H1 (cell line): ENCODE data around the gene TTC21A. TPM values are rescaled to one million over a fixed set of nuclear protein-coding genes. Genes with fewer than 3 reads are reported as not detected.

Source experiments
- CTCF ChIA-PET: fragments of 300-600 bp; sonication (Branson Sonifier 250); formaldehyde crosslinking; loops from one replicate; lab custom pipeline; 2021; ENCODE audit not compliant: partially characterized antibody; lab: Charles Lee
- POLR2A ChIA-PET: fragments of 300-600 bp; sonication (Branson Sonifier 250); formaldehyde crosslinking; loops from one replicate; lab custom pipeline; 2021; ENCODE audit warnings: inconsistent platforms; ENCODE audit not compliant: partially characterized antibody; lab: Charles Lee
- DNase-seq, 2 experiments: peaks; one replicate each; pipeline versions ENCODE4 v3.0.0 to v3.0.0-alpha.2; 2010 to 2022; ENCODE audit warnings: low spot score in 2 of 2, low read depth in 1 of 2, mixed read lengths in 1 of 2
- FAIRE-seq: peaks from 2 replicates; lab custom pipeline; 2011; peaks lifted over from hg19 to GRCh38; lab: Jason Lieb, UNC
- H2AFZ ChIP-seq: 2 replicates; pipeline ENCODE4 v1.8.1; 2012; ENCODE audit warnings: low read length, inconsistent platforms
- H2AK5ac ChIP-seq: 2 replicates; pipeline ENCODE4 v1.6.1; 2013; ENCODE audit warnings: low read depth, low read length
- H2BK120ac ChIP-seq: replicated peaks from 2 replicates; pipeline ENCODE3; 2013; ENCODE audit warnings: low read depth, low read length, inconsistent platforms
- H2BK12ac ChIP-seq: 2 replicates; pipeline ENCODE4 v1.6.1; 2013; ENCODE audit warnings: low read depth, low read length
- H2BK15ac ChIP-seq: 2 replicates; pipeline ENCODE4 v1.6.1; 2013; ENCODE audit warnings: low read length
- H2BK20ac ChIP-seq: 2 replicates; pipeline ENCODE4 v1.6.1; 2013; ENCODE audit warnings: low read length
- H2BK5ac ChIP-seq: 2 replicates; pipeline ENCODE4 v1.6.1; 2013; ENCODE audit warnings: low read depth, low read length
- H3K14ac ChIP-seq: 2 replicates; pipeline ENCODE4 v1.6.1; 2013; ENCODE audit warnings: inconsistent platforms; ENCODE audit not compliant: insufficient read length
- H3K18ac ChIP-seq: 2 replicates; pipeline ENCODE4 v1.6.1; 2013; ENCODE audit warnings: low read length; ENCODE audit errors: extremely low read depth
- H3K23ac ChIP-seq: 2 replicates; pipeline ENCODE4 v1.6.1; 2013; ENCODE audit warnings: inconsistent platforms; ENCODE audit not compliant: insufficient read length
- H3K23me2 ChIP-seq: 2 replicates; pipeline ENCODE4 v1.6.1; 2013; ENCODE audit warnings: low read depth, low read length
- H3K27ac ChIP-seq: 2 replicates; pipeline ENCODE4 v1.6.1; 2011; ENCODE audit warnings: low read depth, low read length, inconsistent platforms
- H3K27me3 ChIP-seq, 4 experiments: replicated peaks in 1 of 4; 1 replicate in 1 of 4; 2 replicates in 3 of 4; pipeline versions ENCODE4 v1.6.1 to v1.8.1; 2011 to 2013; ENCODE audit warnings: low read length in 3 of 4, mild to moderate bottlenecking in 3 of 4, inconsistent platforms in 2 of 4, mixed read lengths in 2 of 4, moderate library complexity in 1 of 4; ENCODE audit not compliant: control insufficient read depth in 3 of 4, insufficient read depth in 3 of 4; ENCODE audit errors: extremely low read depth in 1 of 4
- H3K36me3 ChIP-seq, 4 experiments: 2 replicates each; pipeline versions ENCODE4 v1.6.1 to v1.8.1; 2011 to 2013; ENCODE audit warnings: mild to moderate bottlenecking in 4 of 4, low read length in 3 of 4, moderate library complexity in 2 of 4, control low read depth in 1 of 4, inconsistent platforms in 1 of 4; ENCODE audit not compliant: insufficient read depth in 4 of 4, control insufficient read depth in 2 of 4
- H3K4ac ChIP-seq: replicated peaks from 2 replicates; pipeline ENCODE3; 2013; ENCODE audit warnings: low read length, low read depth, mixed read lengths, inconsistent platforms; ENCODE audit not compliant: insufficient read length
- H3K4me1 ChIP-seq, 4 experiments: replicated peaks in 1 of 4; 1 replicate in 1 of 4; 2 replicates in 3 of 4; pipeline versions ENCODE4 v1.6.1 to v1.8.1; 2011 to 2013; ENCODE audit warnings: low read length in 3 of 4, inconsistent platforms in 2 of 4, mixed read lengths in 1 of 4; ENCODE audit not compliant: insufficient read depth in 4 of 4, control insufficient read depth in 3 of 4
- H3K4me2 ChIP-seq, 2 experiments: 2 replicates each; pipeline versions ENCODE4 v1.6.1 to v1.8.1; 2011 to 2013; ENCODE audit warnings: low read depth in 2 of 2, low read length in 2 of 2, control low read depth in 1 of 2, inconsistent platforms in 1 of 2, mild to moderate bottlenecking in 1 of 2; ENCODE audit not compliant: insufficient read depth in 1 of 2
- H3K4me3 ChIP-seq, 4 experiments: fragments of 200-600, 300-600 bp in 1 of 4; sonication (generic), shearing (Covaris generic), sonication (Bioruptor Twin) in 1 of 4; 2 replicates each; pipeline versions ENCODE4 v1.5.1 to v1.8.1; 2011 to 2016; ENCODE audit warnings: low read length in 4 of 4, low read depth in 3 of 4, control low read depth in 2 of 4, inconsistent platforms in 2 of 4, mild to moderate bottlenecking in 2 of 4, mixed read lengths in 1 of 4, moderate library complexity in 1 of 4; ENCODE audit not compliant: insufficient read depth in 2 of 4; ENCODE audit errors: extremely low read depth in 1 of 4
- H3K56ac ChIP-seq: replicated peaks from 2 replicates; pipeline ENCODE3; 2013; ENCODE audit warnings: low read depth, mild to moderate bottlenecking, mixed read lengths, low read length, inconsistent platforms; ENCODE audit not compliant: insufficient read length
- H3K79me1 ChIP-seq: 2 replicates; pipeline ENCODE4 v1.6.1; 2013; ENCODE audit warnings: low read depth, low read length, control low read depth
- H3K79me2 ChIP-seq, 2 experiments: 2 replicates each; pipeline versions ENCODE4 v1.6.1 to v1.8.1; 2012 to 2013; ENCODE audit warnings: low read length in 2 of 2, mild to moderate bottlenecking in 2 of 2, inconsistent platforms in 1 of 2; ENCODE audit not compliant: insufficient read depth in 2 of 2, control insufficient read depth in 1 of 2
- H3K9ac ChIP-seq, 4 experiments: replicated peaks in 1 of 4; 1 replicate in 1 of 4; 2 replicates in 3 of 4; pipeline versions ENCODE4 v1.6.1 to v1.8.1; 2011 to 2013; ENCODE audit warnings: low read depth in 3 of 4, low read length in 3 of 4, control low read depth in 2 of 4, mild to moderate bottlenecking in 2 of 4, moderate library complexity in 2 of 4, inconsistent platforms in 1 of 4; ENCODE audit errors: extremely low read depth in 1 of 4
- H3K9me3 ChIP-seq, 2 experiments: 2 replicates each; pipeline versions ENCODE4 v1.6.1 to v1.8.1; 2012 to 2013; ENCODE audit warnings: mild to moderate bottlenecking in 2 of 2, moderate library complexity in 2 of 2, control low read depth in 1 of 2, inconsistent platforms in 1 of 2, low read depth in 1 of 2, low read length in 1 of 2, mixed read lengths in 1 of 2; ENCODE audit not compliant: insufficient read depth in 2 of 2
- H4K20me1 ChIP-seq, 2 experiments: replicated peaks in 1 of 2; 2 replicates each; pipeline versions ENCODE3 to v1.8.1; 2011 to 2013; ENCODE audit warnings: inconsistent platforms in 2 of 2, low read length in 2 of 2, mild to moderate bottlenecking in 1 of 2; ENCODE audit not compliant: insufficient read depth in 2 of 2, control insufficient read depth in 1 of 2
- H4K5ac ChIP-seq: 2 replicates; pipeline ENCODE4 v1.6.1; 2013; ENCODE audit warnings: low read length, low read depth, mixed read lengths, inconsistent platforms; ENCODE audit not compliant: insufficient read length
- H4K8ac ChIP-seq: 2 replicates; pipeline ENCODE4 v1.8.0; 2013; ENCODE audit warnings: mild to moderate bottlenecking, moderate library complexity, low read length, inconsistent platforms; ENCODE audit not compliant: insufficient read depth; ENCODE audit errors: extremely low read depth
- H4K91ac ChIP-seq: replicated peaks from 2 replicates; pipeline ENCODE3; 2013; ENCODE audit warnings: low read length, mixed read lengths, inconsistent platforms; ENCODE audit not compliant: insufficient read length
- CBX5 ChIP-seq: fragments of 300-800, 300-1000 bp; sonication (generic); IDR thresholded peaks from 2 replicates; pipeline ENCODE4 v1.7.1; 2016; ENCODE audit warnings: antibody characterized with exemption, low read length, low read depth
- CHD1 ChIP-seq: IDR thresholded peaks from 2 replicates; pipeline ENCODE4 v1.6.1; 2012; ENCODE audit warnings: low read depth, low read length, improper control_type of control experiment
- CHD2 ChIP-seq: IDR thresholded peaks from 2 replicates; pipeline ENCODE4 v1.6.1; 2012; ENCODE audit warnings: low read length, improper control_type of control experiment
- CTBP2 ChIP-seq: IDR thresholded peaks from 2 replicates; pipeline ENCODE4 v1.7.0; 2011; ENCODE audit warnings: borderline replicate concordance, mild to moderate bottlenecking, moderate library complexity, mixed read lengths, low read length; ENCODE audit not compliant: insufficient read depth, insufficient read length
- EP300 ChIP-seq, 2 experiments: IDR thresholded peaks; 1 replicate in 1 of 2; 2 replicates in 1 of 2; pipeline ENCODE4 v1.6.1; 2011 to 2012; ENCODE audit warnings: low read depth in 2 of 2, low read length in 2 of 2, mild to moderate bottlenecking in 2 of 2, borderline replicate concordance in 1 of 2, inconsistent platforms in 1 of 2, moderate library complexity in 1 of 2
- EZH2 ChIP-seq: fragments of 200-600 bp; sonication (generic); IDR thresholded peaks from 2 replicates; pipeline ENCODE4 v1.7.1; 2012; ENCODE audit warnings: low read depth, mild to moderate bottlenecking, moderate library complexity, low read length, inconsistent platforms; ENCODE audit not compliant: severe bottlenecking
- FOSL1 ChIP-seq: IDR thresholded peaks from 2 replicates; pipeline ENCODE4 v1.6.1; 2011; ENCODE audit warnings: mild to moderate bottlenecking, low read depth, low read length, moderate library complexity; ENCODE audit not compliant: insufficient read depth
- GABPA ChIP-seq: IDR thresholded peaks from 2 replicates; pipeline ENCODE4 v1.6.1; 2011; ENCODE audit warnings: mild to moderate bottlenecking, low read length, moderate library complexity, borderline replicate concordance; ENCODE audit not compliant: insufficient read depth
- PHF8 ChIP-seq: fragments of 200-600 bp; sonication (generic); conservative IDR thresholded peaks from 2 replicates; pipeline ENCODE4 v1.7.1; 2012; ENCODE audit warnings: low read depth, mild to moderate bottlenecking, inconsistent platforms, low read length, moderate library complexity
- POLR2A ChIP-seq, 2 experiments: IDR thresholded peaks; 1 replicate in 1 of 2; 2 replicates in 1 of 2; pipeline ENCODE4 v1.6.1; 2011; ENCODE audit warnings: low read depth in 2 of 2, low read length in 2 of 2, mild to moderate bottlenecking in 2 of 2; ENCODE audit errors: control extremely low read depth in 1 of 2
- RBBP5 ChIP-seq: IDR thresholded peaks from 2 replicates; pipeline ENCODE4 v1.7.1; 2012; ENCODE audit warnings: low read depth, mild to moderate bottlenecking, inconsistent platforms, low read length, moderate library complexity, borderline replicate concordance
- SP1 ChIP-seq: IDR thresholded peaks from 2 replicates; pipeline ENCODE4 v1.6.1; 2011; ENCODE audit warnings: low read depth, low read length
- SP2 ChIP-seq: IDR thresholded peaks from 2 replicates; pipeline ENCODE4 v1.6.1; 2012; ENCODE audit warnings: mild to moderate bottlenecking, low read length, inconsistent platforms
- TAF7 ChIP-seq: optimal IDR thresholded peaks from 2 replicates; pipeline ENCODE3; 2011; ENCODE audit warnings: low read depth, mild to moderate bottlenecking, inconsistent platforms, low read length, moderate library complexity, borderline replicate concordance
- WGBS, 2 experiments: shearing (Covaris generic) in 1 of 2; methylation state at CpG; one replicate each; pipeline versions ENCODE4 v1.1.6 to v1.1.7; 2013 to 2015; ENCODE audit warnings: low lambda C conversion rate in 2 of 2, mixed read lengths in 2 of 2, inconsistent platforms in 1 of 2, low coverage in 1 of 2, missing lambda C conversion rate in 1 of 2; ENCODE audit not compliant: insufficient replicate concordance in 2 of 2, insufficient coverage in 1 of 2, insufficient read length in 1 of 2; ENCODE audit errors: extremely low coverage in 1 of 2, missing lambda C conversion rate in 1 of 2; 5-methylcytosine and 5-hydroxymethylcytosine counted together
- polyA plus RNA-seq, 7 experiments: library from polyadenylated mRNA; depleted of rRNA in 3 of 7; stranded (reverse) in 5 of 7; unstranded in 2 of 7; fragments of >200 nt in 5 of 7; fragments of 200-250 nt in 2 of 7; gene quantifications; 1 replicate in 5 of 7; 2 replicates in 1 of 7; 4 replicates in 1 of 7; pipeline versions ENCODE4 v1.2.1 to v1.2.3, GENCODE V29; 2011 to 2013; ENCODE audit warnings: missing spikeins in 2 of 7, mixed read lengths in 2 of 7
- total RNA-seq: library from RNA; stranded (reverse); fragmentation: NEBNext Ultra II Directional; extraction: Animal tissue kit (Norgen Biotek cat#: 25700); gene quantifications from 2 replicates; pipeline ENCODE4 v1.2.1, GENCODE V29; 2021

TTC21A gene
- total and polyA plus RNA-seq, 2 of the 8 experiments (the other 6 are each of a cell fraction or from before 2014, with no cell fraction given) = 2.3 to 2.8 TPM

DNA sequence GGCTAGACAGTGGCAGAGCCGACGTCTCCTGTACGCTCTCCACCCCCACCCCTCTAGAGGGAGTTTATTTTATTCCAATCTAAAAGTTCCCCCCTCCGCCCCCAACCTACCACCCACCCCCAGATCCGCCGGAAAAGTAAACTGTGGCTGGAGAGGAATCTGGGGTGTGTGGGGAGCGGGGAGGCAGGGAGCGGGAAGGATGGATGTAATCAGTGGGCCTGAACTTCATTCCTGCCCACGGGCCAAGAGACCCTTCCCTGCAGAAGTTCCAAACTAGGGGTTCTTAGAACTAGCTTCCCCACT lies 46.4 kb downstream of the TTC21A start:
- H3K27ac ChIP-seq = peak overlapping the region; percentile 78
- CTCF ChIA-PET = interaction anchor here (1.0 kb wide), 1 partner anchor 19 kb away, joined by 3 read pairs; no protein-coding TSS in a partner anchor
- peak overlapping the region in 3 of 4 experiments; percentile 40 to 54 (median 51); a peak in 6 of 7 replicates for H3K9ac ChIP-seq

More for the DNA sequence above, 46.4 kb downstream of the TTC21A start:
- Histone ChIP-seq H4K5ac (peak overlapping the region; percentile 60), H4K20me1 (peaks cover 7 to 19% of the 10 kb centered on the region in 2 experiments), H3K4ac (no peak overlapping the region), H3K23ac (no peak overlapping the region), H2BK12ac (no peak overlapping the region), H3K23me2 (peaks cover 21% of the 10 kb centered on the region), H3K79me1 (peaks cover 11% of the 10 kb centered on the region; the same call in 1 of the 2 replicates), H2BK120ac (no peak overlapping the region), H3K4me3 (peak overlapping the region; percentile 50 to 85 (median 60)), H3K4me2 (peak overlapping the region; percentile 97 to 99), H2AFZ (no peak overlapping the region), H3K79me2 (peaks cover 14 to 20% of the 10 kb centered on the region in 2 experiments), H3K14ac (no peak overlapping the region), H4K91ac (peak overlapping the region; percentile 78), H2AK5ac (no peak overlapping the region), H2BK20ac (no peak overlapping the region), H3K27me3 (no peaks in the 10 kb centered on the region), H3K56ac (peak overlapping the region; percentile 13), H2BK15ac (no peak overlapping the region; the same call in 1 of the 2 replicates), H3K9me3 (no peaks in the 10 kb centered on the region), H4K8ac (0 out of 2 replicates have a peak overlapping the region, but pooled peaks have one; percentile 60), H2BK5ac (peak overlapping the region; percentile 76; the same call in 1 of the 2 replicates), H3K18ac (peak overlapping the region; percentile 93; the same call in 1 of the 2 replicates), H3K36me3 (no peaks in the 10 kb centered on the region), H3K4me1 (peaks cover 19 to 41% (median 26%) of the 10 kb centered on the region in 4 experiments)
- no peak for FAIRE-seq
- WGBS, 2 experiments = 0% methylated on average over 4 of the region's 9 CpGs; no CpG with 5 or more reads in 1 of the 2 experiments
- TF ChIP-seq SP2 (no peak), PHF8 (no peak; the same call in 1 of the 2 replicates), POLR2A (IDR thresholded peaks at IDR 0.05; ENCODE audit: control extremely low read depth in 1 of 2, low read depth in 2 of 2, low read length in 2 of 2) (no peak; a peak in 1 of 3 replicates), CHD1 (no peak), SP1 (no peak), EZH2 (no peak), FOSL1 (no peak), CBX5 (no peak), EP300 (IDR thresholded peaks at IDR 0.05; ENCODE audit: borderline replicate concordance in 1 of 2, low read depth in 2 of 2, low read length in 2 of 2) (no peak), CHD2 (no peak), CTBP2 (no peak), TAF7 (no peak), GABPA (no peak), RBBP5 (no peak)
- DNase-seq = no peak
- POLR2A ChIA-PET = interaction anchor here (1.0 to 1.6 kb wide), 6 partner anchors 19 to 253 kb away, joined by 3 to 6 read pairs (median 4); partner anchors contain the start of genes GORASP1, RPSA and TTC21A
